MM.1S (cell line): ENCODE results near the gene YPEL4.

Experiments
- CTCF ChIP-seq: fragments of 300-600 bp; sonication (generic); IDR thresholded peaks from 2 replicates; pipeline ENCODE4 v1.5.1; 2016; ENCODE audit warnings: antibody characterized with exemption, low read length, mixed read lengths
- EZH2phosphoT487 ChIP-seq: fragments of 300-600 bp; sonication (generic); IDR thresholded peaks from 2 replicates; pipeline ENCODE4 v1.6.1; 2018; ENCODE audit warnings: antibody characterized with exemption, low read length

- TF ChIP-seq CTCF = no peak
- no peak for TF ChIP-seq EZH2phosphoT487
These were observed 17.5 kb upstream of the YPEL4 start for GRCh38 chr11:57667117-57667735.
